ENCODE data around the gene INSL3.

INSL3 gene

GRCh38 chr19:17846146-17846545, 24.8 kb upstream of the INSL3 start:
- no peak for DNase-seq (ENCODE audit: low read depth in 2 of 2)

GRCh38 chr19:17843908-17844490, 22.7 kb upstream of the INSL3 start:
- DNase-seq (ENCODE audit: low read depth in 2 of 2): no peak

- no peak for DNase-seq (ENCODE audit: low read depth in 2 of 2)
Observed at GRCh38 chr19:17843292-17843827, 22.0 kb upstream of the INSL3 start.

- DNase-seq (ENCODE audit: low read depth in 2 of 2): no peak
Observed at GRCh38 chr19:17842663-17843291, 21.5 kb upstream of the INSL3 start.

GRCh38 chr19:17841810-17842662, 20.7 kb upstream of the INSL3 start:
- peak; percentile 65 to 70 for DNase-seq (ENCODE audit: low read depth in 2 of 2)

- no peak for DNase-seq (ENCODE audit: low read depth in 2 of 2)
Observed at GRCh38 chr19:17841371-17841809, 20.1 kb upstream of the INSL3 start.

GRCh38 chr19:17840019-17840418, 18.7 kb upstream of the INSL3 start:
- no peak for DNase-seq (ENCODE audit: low read depth in 2 of 2)

GRCh38 chr19:17837972-17838371, 16.7 kb upstream of the INSL3 start:
- no peak for DNase-seq (ENCODE audit: low read depth in 2 of 2)

GRCh38 chr19:17836530-17836929, 15.2 kb upstream of the INSL3 start:
- no peak for DNase-seq (ENCODE audit: low read depth in 2 of 2)

- DNase-seq (ENCODE audit: low read depth in 2 of 2): no peak
Observed at GRCh38 chr19:17835182-17836006, 14.1 kb upstream of the INSL3 start.

- no peak for DNase-seq (ENCODE audit: low read depth in 2 of 2)
Observed at GRCh38 chr19:17834350-17835181, 13.2 kb upstream of the INSL3 start.

GRCh38 chr19:17832443-17833208, 11.3 kb upstream of the INSL3 start:
- no peak for DNase-seq (ENCODE audit: low read depth in 2 of 2)

GRCh38 chr19:17831419-17831888, 10.1 kb upstream of the INSL3 start:
- no peak for DNase-seq (ENCODE audit: low read depth in 2 of 2)

- DNase-seq (ENCODE audit: low read depth in 2 of 2): peak; percentile 43 to 47
Observed at GRCh38 chr19:17830567-17831418, 9.5 kb upstream of the INSL3 start.

GRCh38 chr19:17829855-17830566, 8.7 kb upstream of the INSL3 start:
- no peak for DNase-seq (ENCODE audit: low read depth in 2 of 2)

- no peak for DNase-seq (ENCODE audit: low read depth in 2 of 2)
Observed at GRCh38 chr19:17826508-17827056, 5.3 kb upstream of the INSL3 start.

GRCh38 chr19:17824339-17824738, 3.0 kb upstream of the INSL3 start:
- DNase-seq (ENCODE audit: low read depth in 2 of 2): no peak

All from activated CD4-positive, alpha-beta T cell treated with anti-CD3 and anti-CD28 coated beads for 24 hours (primary cell).